SK-N-SH (cell line): Measurements from ENCODE around the gene MVB12B.

Source experiments
- CHD2 ChIP-seq: fragments of 150-350 bp; IDR thresholded peaks from 2 replicates; pipeline ENCODE4 v1.6.1; 2018; ENCODE audit warnings: low read length; ENCODE audit not compliant: partially characterized antibody
- EP300 ChIP-seq, 2 experiments: IDR thresholded peaks; 2 replicates each; pipeline versions ENCODE4 v1.4.0 to v1.6.1; 2012; ENCODE audit warnings: borderline replicate concordance in 1 of 2, low read depth in 1 of 2, low read length in 1 of 2
- NFIC ChIP-seq: IDR thresholded peaks from 2 replicates; pipeline ENCODE4 v1.4.0; 2012; ENCODE audit warnings: borderline replicate concordance
- NRF1 ChIP-seq: IDR thresholded peaks from 2 replicates; pipeline ENCODE4 v1.6.1; 2012; ENCODE audit warnings: low read depth, mild to moderate bottlenecking, low read length
- POLR2AphosphoS5 ChIP-seq: IDR thresholded peaks from 2 replicates; pipeline ENCODE4 v1.6.1; 2012; ENCODE audit warnings: low read depth, low read length
- RAD21 ChIP-seq: IDR thresholded peaks from 2 replicates; pipeline ENCODE4 v1.6.1; 2012; ENCODE audit warnings: mild to moderate bottlenecking, low read length
- RFX5 ChIP-seq: IDR thresholded peaks from 2 replicates; pipeline ENCODE4 v1.6.1; 2012; ENCODE audit warnings: mild to moderate bottlenecking, improper control_type of control experiment, low read length
- YY1 ChIP-seq: IDR thresholded peaks from 2 replicates; pipeline ENCODE4 v1.4.0; 2012; ENCODE audit warnings: low read depth, mild to moderate bottlenecking
- TF ChIP-seq, protein P1 (sequence below): fragments of 200-600 bp; sonication (generic); IDR thresholded peaks from 2 replicates; pipeline ENCODE4 v1.6.1; 2017; ENCODE audit warnings: antibody characterized with exemption, mild to moderate bottlenecking, moderate library complexity
- TF ChIP-seq, protein P2 (sequence below): IDR thresholded peaks from 2 replicates; pipeline ENCODE4; 2012

DNA sequence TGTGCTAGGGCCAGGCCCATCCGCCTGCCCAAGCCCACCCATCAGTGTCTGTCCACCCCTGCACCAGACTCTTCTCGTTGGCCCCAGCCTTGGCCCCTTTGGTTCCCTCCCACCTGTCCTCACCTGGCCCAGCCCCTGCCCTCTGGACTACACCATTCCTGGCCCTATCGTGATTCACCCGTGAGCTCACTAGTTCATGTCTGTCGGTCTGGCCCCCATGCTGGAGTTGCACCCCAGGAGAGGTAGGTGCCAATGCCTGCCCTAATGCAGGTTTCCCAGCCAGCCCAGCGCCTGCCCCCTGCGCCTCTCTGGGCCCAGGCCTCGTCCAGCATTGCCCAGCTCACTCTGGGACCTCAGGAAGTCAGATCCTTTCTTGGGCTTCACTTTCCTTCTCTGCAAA, 171.7 kb downstream of the MVB12B start:
- TF ChIP-seq, protein P1, sequence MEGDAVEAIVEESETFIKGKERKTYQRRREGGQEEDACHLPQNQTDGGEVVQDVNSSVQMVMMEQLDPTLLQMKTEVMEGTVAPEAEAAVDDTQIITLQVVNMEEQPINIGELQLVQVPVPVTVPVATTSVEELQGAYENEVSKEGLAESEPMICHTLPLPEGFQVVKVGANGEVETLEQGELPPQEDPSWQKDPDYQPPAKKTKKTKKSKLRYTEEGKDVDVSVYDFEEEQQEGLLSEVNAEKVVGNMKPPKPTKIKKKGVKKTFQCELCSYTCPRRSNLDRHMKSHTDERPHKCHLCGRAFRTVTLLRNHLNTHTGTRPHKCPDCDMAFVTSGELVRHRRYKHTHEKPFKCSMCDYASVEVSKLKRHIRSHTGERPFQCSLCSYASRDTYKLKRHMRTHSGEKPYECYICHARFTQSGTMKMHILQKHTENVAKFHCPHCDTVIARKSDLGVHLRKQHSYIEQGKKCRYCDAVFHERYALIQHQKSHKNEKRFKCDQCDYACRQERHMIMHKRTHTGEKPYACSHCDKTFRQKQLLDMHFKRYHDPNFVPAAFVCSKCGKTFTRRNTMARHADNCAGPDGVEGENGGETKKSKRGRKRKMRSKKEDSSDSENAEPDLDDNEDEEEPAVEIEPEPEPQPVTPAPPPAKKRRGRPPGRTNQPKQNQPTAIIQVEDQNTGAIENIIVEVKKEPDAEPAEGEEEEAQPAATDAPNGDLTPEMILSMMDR = no peak
- no peak for TF ChIP-seq NRF1
- no peak for TF ChIP-seq CHD2
- TF ChIP-seq EP300 (IDR thresholded peaks at IDR 0.05; ENCODE audit: borderline replicate concordance in 1 of 2, low read depth in 1 of 2, low read length in 1 of 2) = no peak
- TF ChIP-seq POLR2AphosphoS5 = no peak
- TF ChIP-seq RAD21 = no peak
- no peak for TF ChIP-seq YY1
- no peak for TF ChIP-seq RFX5
- TF ChIP-seq, protein P2, sequence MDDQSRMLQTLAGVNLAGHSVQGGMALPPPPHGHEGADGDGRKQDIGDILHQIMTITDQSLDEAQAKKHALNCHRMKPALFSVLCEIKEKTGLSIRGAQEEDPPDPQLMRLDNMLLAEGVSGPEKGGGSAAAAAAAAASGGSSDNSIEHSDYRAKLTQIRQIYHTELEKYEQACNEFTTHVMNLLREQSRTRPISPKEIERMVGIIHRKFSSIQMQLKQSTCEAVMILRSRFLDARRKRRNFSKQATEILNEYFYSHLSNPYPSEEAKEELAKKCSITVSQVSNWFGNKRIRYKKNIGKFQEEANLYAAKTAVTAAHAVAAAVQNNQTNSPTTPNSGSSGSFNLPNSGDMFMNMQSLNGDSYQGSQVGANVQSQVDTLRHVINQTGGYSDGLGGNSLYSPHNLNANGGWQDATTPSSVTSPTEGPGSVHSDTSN = no peak
- no peak for TF ChIP-seq NFIC
